IPS-20b (cell line): Measurements from ENCODE around the gene MATK.
"Not testable (repeated sequence)": the region's sequence is repeated elsewhere in the genome, so short reads cannot be mapped to it uniquely, and the experiment has no call there.

Experiments used
- H3K27ac ChIP-seq: one replicate; pipeline ENCODE4 v1.5.1; 2013; ENCODE audit warnings: low read length
- H3K27me3 ChIP-seq: 2 replicates; pipeline ENCODE4 v1.6.1; 2013; ENCODE audit warnings: mild to moderate bottlenecking, low read length, inconsistent platforms; ENCODE audit not compliant: insufficient read depth
- H3K36me3 ChIP-seq: 2 replicates; pipeline ENCODE4 v1.6.1; 2013; ENCODE audit warnings: low read depth, mild to moderate bottlenecking, inconsistent platforms, low read length, moderate library complexity; ENCODE audit not compliant: insufficient read depth
- H3K4me1 ChIP-seq: 2 replicates; pipeline ENCODE4 v1.6.1; 2013; ENCODE audit warnings: mild to moderate bottlenecking, control low read depth, inconsistent platforms, low read length, moderate library complexity; ENCODE audit not compliant: insufficient read depth
- H3K4me3 ChIP-seq: 2 replicates; pipeline ENCODE4 v1.5.1; 2013; ENCODE audit warnings: mild to moderate bottlenecking, low read length, inconsistent platforms
- H3K9ac ChIP-seq: 2 replicates; pipeline ENCODE4 v1.6.1; 2013; ENCODE audit warnings: low read depth, mild to moderate bottlenecking, inconsistent platforms, low read length, moderate library complexity
- H3K9me3 ChIP-seq: 2 replicates; pipeline ENCODE4 v1.6.1; 2013; ENCODE audit warnings: mild to moderate bottlenecking, low read depth, low read length, inconsistent platforms; ENCODE audit not compliant: insufficient read depth

MATK gene

GRCh38 chr19:3823350-3823713 lies 37.2 kb upstream of the MATK start:
- no peak overlapping the region for H3K4me3 ChIP-seq
- H3K36me3 ChIP-seq, result no peaks in the 10 kb centered on the region
- no peaks in the 10 kb centered on the region for H3K9me3 ChIP-seq
- peaks cover 13% of the 10 kb centered on the region for H3K27me3 ChIP-seq
- no peak overlapping the region for H3K27ac ChIP-seq
- H3K9ac ChIP-seq, result no peak overlapping the region
- no peaks in the 10 kb centered on the region for H3K4me1 ChIP-seq

- no peaks in the 10 kb centered on the region for H3K36me3 ChIP-seq
- H3K4me1 ChIP-seq, result no peaks in the 10 kb centered on the region
- H3K27me3 ChIP-seq, result peaks cover 13% of the 10 kb centered on the region
- H3K9me3 ChIP-seq, result no peaks in the 10 kb centered on the region
- no peak overlapping the region for H3K27ac ChIP-seq
- no peak overlapping the region for H3K4me3 ChIP-seq
- no peak overlapping the region for H3K9ac ChIP-seq
Measured at GRCh38 chr19:3822683-3823349, 36.6 kb upstream of the MATK start.

- no peaks in the 10 kb centered on the region for H3K4me1 ChIP-seq
- no peak overlapping the region for H3K27ac ChIP-seq
- H3K27me3 ChIP-seq, result peaks cover 13% of the 10 kb centered on the region
- H3K4me3 ChIP-seq, result no peak overlapping the region
- no peak overlapping the region for H3K9ac ChIP-seq
- H3K36me3 ChIP-seq, result no peaks in the 10 kb centered on the region
- no peaks in the 10 kb centered on the region for H3K9me3 ChIP-seq
Measured at GRCh38 chr19:3821857-3822364, 35.7 kb upstream of the MATK start.

GRCh38 chr19:3821156-3821555 lies 35.0 kb upstream of the MATK start:
- no peaks in the 10 kb centered on the region for H3K36me3 ChIP-seq
- peaks cover 13% of the 10 kb centered on the region for H3K27me3 ChIP-seq
- H3K4me3 ChIP-seq, result no peak overlapping the region
- no peak overlapping the region for H3K27ac ChIP-seq
- H3K9me3 ChIP-seq, result no peaks in the 10 kb centered on the region
- no peak overlapping the region for H3K9ac ChIP-seq
- H3K4me1 ChIP-seq, result no peaks in the 10 kb centered on the region

GRCh38 chr19:3819989-3820388 lies 33.8 kb upstream of the MATK start:
- Histone ChIP-seq H3K9me3 (no peaks in the 10 kb centered on the region), H3K4me1 (no peaks in the 10 kb centered on the region), H3K27me3 (peaks cover 13% of the 10 kb centered on the region), H3K36me3 (no peaks in the 10 kb centered on the region), H3K4me3 (no peak overlapping the region), H3K9ac (no peak overlapping the region), H3K27ac (no peak overlapping the region)

- H3K36me3 ChIP-seq, result no peaks in the 10 kb centered on the region
- peaks cover 13% of the 10 kb centered on the region for H3K27me3 ChIP-seq
- no peaks in the 10 kb centered on the region for H3K9me3 ChIP-seq
- H3K4me1 ChIP-seq, result no peaks in the 10 kb centered on the region
- no peak overlapping the region for H3K4me3 ChIP-seq
- no peak overlapping the region for H3K27ac ChIP-seq
- no peak overlapping the region for H3K9ac ChIP-seq
Measured at GRCh38 chr19:3818918-3819317, 32.7 kb upstream of the MATK start.

- H3K36me3 ChIP-seq, result no peaks in the 10 kb centered on the region
- no peak overlapping the region for H3K4me3 ChIP-seq
- no peaks in the 10 kb centered on the region for H3K9me3 ChIP-seq
- no peak overlapping the region for H3K9ac ChIP-seq
- no peak overlapping the region for H3K27ac ChIP-seq
- peaks cover 13% of the 10 kb centered on the region for H3K27me3 ChIP-seq
- H3K4me1 ChIP-seq, result no peaks in the 10 kb centered on the region
Measured at GRCh38 chr19:3818466-3818865, 32.3 kb upstream of the MATK start.

GRCh38 chr19:3817761-3818160 lies 31.6 kb upstream of the MATK start:
- no peaks in the 10 kb centered on the region for H3K36me3 ChIP-seq
- H3K4me1 ChIP-seq, result no peaks in the 10 kb centered on the region
- no peak overlapping the region for H3K4me3 ChIP-seq
- H3K27me3 ChIP-seq, result peaks cover 8% of the 10 kb centered on the region
- H3K9me3 ChIP-seq, result no peaks in the 10 kb centered on the region
- no peak overlapping the region for H3K27ac ChIP-seq
- no peak overlapping the region for H3K9ac ChIP-seq

- no peaks in the 10 kb centered on the region for H3K27me3 ChIP-seq
- H3K4me1 ChIP-seq, result no peaks in the 10 kb centered on the region
- H3K9me3 ChIP-seq, result no peaks in the 10 kb centered on the region
- H3K27ac ChIP-seq, result no peak overlapping the region
- H3K4me3 ChIP-seq, result no peak overlapping the region
- H3K36me3 ChIP-seq, result no peaks in the 10 kb centered on the region
- H3K9ac ChIP-seq, result no peak overlapping the region
Measured at GRCh38 chr19:3816566-3817218, 30.5 kb upstream of the MATK start.

- H3K27ac ChIP-seq, H3K4me3 ChIP-seq, H3K27me3 ChIP-seq, H3K36me3 ChIP-seq, H3K4me1 ChIP-seq, H3K9ac ChIP-seq, H3K9me3 ChIP-seq: not testable (repeated sequence)
Measured at GRCh38 chr19:3816148-3816547, 30.0 kb upstream of the MATK start.

- Histone ChIP-seq H3K4me1 (no peaks in the 10 kb centered on the region), H3K9ac (no peak overlapping the region), H3K9me3 (no peaks in the 10 kb centered on the region), H3K4me3 (no peak overlapping the region), H3K27me3 (no peaks in the 10 kb centered on the region), H3K27ac (no peak overlapping the region), H3K36me3 (no peaks in the 10 kb centered on the region)
Measured at GRCh38 chr19:3814648-3815047, 28.5 kb upstream of the MATK start.
